LNCAP (cell line): Measurements from ENCODE around the gene CELF4.
A peak's percentile ranks its signal among the peaks of the same experiment; 100 is the strongest.

ENCODE experiments used
- TF ChIP-seq, protein P1 (sequence below): fragments of 450-650 bp; IDR thresholded peaks from 2 replicates; pipeline ENCODE4 v1.5.1; 2017; ENCODE audit warnings: mild to moderate bottlenecking

CELF4 gene

DNA sequence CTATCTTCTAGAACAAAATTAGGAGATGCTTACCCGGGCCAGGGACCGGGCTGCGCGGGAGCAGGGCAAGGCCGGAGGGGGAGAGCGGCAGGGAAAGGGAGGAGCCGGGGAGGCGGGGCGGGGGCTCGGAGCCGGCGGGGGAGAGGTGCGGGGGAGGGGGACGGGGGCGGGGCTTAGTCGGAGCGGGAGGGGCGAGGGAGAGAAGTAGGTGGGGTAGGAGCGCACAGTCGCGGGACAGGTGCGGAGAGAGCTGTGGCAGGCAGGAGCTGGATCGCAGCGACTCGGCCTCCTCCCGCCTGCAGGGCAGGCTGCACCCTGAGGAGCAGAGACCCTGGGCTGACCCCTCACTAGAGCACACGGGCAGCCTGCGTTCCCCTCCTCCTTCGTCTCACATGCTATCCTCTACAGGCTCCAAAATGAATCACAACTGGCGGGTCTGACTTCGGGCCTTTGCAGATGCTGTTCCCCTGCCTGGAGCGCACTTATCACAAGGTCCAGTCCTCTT lies 290.3 kb downstream of the CELF4 start:
- TF ChIP-seq, protein P1, sequence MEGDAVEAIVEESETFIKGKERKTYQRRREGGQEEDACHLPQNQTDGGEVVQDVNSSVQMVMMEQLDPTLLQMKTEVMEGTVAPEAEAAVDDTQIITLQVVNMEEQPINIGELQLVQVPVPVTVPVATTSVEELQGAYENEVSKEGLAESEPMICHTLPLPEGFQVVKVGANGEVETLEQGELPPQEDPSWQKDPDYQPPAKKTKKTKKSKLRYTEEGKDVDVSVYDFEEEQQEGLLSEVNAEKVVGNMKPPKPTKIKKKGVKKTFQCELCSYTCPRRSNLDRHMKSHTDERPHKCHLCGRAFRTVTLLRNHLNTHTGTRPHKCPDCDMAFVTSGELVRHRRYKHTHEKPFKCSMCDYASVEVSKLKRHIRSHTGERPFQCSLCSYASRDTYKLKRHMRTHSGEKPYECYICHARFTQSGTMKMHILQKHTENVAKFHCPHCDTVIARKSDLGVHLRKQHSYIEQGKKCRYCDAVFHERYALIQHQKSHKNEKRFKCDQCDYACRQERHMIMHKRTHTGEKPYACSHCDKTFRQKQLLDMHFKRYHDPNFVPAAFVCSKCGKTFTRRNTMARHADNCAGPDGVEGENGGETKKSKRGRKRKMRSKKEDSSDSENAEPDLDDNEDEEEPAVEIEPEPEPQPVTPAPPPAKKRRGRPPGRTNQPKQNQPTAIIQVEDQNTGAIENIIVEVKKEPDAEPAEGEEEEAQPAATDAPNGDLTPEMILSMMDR, result no peak

DNA sequence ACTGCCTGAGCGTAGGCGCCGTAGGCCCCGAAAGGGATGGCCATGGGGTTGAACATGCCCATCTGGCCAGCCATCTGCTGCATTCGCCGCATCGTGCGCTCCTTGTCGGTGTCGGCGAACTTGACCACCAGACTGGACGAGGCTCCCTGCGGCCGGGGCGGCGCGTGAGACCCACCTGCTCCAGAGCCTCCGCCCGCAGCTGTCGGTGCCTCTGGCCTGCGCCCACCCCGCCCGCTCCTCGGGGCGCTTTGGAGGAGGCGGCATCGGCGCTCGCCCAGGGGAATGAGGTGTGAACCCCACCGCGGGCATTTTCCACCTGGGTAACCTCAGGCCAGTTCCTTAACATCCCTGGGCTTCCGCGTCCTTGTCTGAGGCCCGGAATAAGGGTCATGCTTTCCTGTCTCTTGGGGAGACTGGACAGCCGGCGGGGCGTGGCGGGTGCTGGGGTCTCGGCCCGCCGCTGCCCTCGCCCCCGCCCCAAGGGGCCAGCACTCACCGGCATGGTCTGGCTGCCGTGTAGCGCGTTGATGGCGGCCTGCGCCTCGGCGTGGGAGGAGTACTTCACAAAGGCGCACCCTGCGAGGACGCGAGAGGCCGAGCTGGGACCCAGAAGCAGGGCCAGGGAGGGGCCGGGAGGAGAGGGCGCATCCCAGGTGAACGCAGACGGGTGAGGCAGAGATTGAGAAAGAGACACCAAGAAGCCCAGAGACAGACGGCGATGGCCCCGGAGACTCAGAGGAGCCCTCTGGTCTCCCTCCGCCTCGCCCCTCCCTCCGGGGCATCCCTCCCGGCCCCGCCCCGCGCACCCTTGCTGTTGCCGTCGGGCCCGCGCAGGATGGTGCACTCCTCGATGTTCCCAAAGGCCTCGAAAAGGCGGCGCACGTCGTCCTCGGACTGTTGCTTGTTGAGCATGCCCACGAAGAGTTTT lies 291.0 kb downstream of the CELF4 start:
- TF ChIP-seq, protein P1, result no peak

DNA sequence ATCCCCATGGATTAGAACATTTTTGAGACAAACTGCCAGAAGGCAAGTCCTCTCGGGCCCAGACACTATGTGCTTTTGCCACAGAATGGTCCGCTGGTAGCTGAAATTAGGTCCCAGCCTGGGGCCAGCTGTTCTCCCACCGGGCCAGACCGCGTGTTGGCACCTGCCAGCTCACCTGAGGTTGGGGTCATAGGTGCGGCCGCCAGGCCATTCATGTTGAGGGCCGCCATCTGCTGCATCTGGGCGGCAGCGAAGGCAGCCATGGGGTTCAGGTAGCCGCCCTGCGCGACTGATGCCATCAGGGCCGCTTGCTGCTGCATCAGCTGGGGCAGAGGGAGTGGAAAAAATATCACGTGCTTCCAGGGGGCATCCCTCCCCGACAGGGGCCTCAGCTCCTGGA lies 292.8 kb downstream of the CELF4 start:
- TF ChIP-seq, protein P1, result no peak

GRCh38 chr18:37272226-37272625 lies 293.4 kb downstream of the CELF4 start:
- TF ChIP-seq, protein P1, result no peak

- TF ChIP-seq, protein P1, result no peak
Measured at GRCh38 chr18:37270666-37271052, 294.9 kb downstream of the CELF4 start.

- TF ChIP-seq, protein P1, result no peak
Measured at GRCh38 chr18:37270038-37270665, 295.4 kb downstream of the CELF4 start.

GRCh38 chr18:37266290-37266689 lies 299.3 kb downstream of the CELF4 start:
- TF ChIP-seq, protein P1, result peak; percentile 27; the same call in 1 of the 2 replicates
